Fibroblast of lung (primary cell): ENCODE results near the gene LIPK.

Source experiments
- EZH2 ChIP-seq: IDR thresholded peaks from 2 replicates; pipeline ENCODE4 v1.5.1; 2012; ENCODE audit warnings: low read length, control low read depth, mild to moderate bottlenecking; ENCODE audit errors: missing control alignments
- TF ChIP-seq, protein P1 (sequence below), 2 donors: IDR thresholded peaks in 1 of 2; conservative IDR thresholded peaks in 1 of 2; 1 replicate in 1 of 2; 2 replicates in 1 of 2; pipeline ENCODE4 v1.5.1; 2011 to 2012; ENCODE audit warnings: low read length in 2 of 2, control low read depth in 1 of 2, inconsistent platforms in 1 of 2, low read depth in 1 of 2, mild to moderate bottlenecking in 1 of 2

DNA sequence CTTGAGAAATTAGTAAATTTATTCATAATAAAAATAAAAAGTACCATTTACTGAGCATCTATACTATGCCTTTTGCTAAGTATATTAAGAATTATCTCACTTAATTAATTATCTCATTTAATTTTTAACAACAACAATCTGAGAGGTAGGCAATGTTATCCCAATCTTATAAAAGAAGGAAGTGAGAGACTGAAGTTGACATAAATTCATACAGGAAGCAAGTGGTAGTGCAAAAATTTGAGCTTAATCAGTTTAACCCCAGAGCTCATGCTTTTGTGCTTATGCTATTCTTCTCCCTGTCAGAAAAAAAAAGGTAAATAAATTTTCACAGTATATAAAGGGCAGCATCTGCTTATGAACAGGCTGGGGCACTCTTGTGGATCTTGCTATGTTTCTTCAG is 44.5 kb upstream of the LIPK start:
- TF ChIP-seq, protein P1, sequence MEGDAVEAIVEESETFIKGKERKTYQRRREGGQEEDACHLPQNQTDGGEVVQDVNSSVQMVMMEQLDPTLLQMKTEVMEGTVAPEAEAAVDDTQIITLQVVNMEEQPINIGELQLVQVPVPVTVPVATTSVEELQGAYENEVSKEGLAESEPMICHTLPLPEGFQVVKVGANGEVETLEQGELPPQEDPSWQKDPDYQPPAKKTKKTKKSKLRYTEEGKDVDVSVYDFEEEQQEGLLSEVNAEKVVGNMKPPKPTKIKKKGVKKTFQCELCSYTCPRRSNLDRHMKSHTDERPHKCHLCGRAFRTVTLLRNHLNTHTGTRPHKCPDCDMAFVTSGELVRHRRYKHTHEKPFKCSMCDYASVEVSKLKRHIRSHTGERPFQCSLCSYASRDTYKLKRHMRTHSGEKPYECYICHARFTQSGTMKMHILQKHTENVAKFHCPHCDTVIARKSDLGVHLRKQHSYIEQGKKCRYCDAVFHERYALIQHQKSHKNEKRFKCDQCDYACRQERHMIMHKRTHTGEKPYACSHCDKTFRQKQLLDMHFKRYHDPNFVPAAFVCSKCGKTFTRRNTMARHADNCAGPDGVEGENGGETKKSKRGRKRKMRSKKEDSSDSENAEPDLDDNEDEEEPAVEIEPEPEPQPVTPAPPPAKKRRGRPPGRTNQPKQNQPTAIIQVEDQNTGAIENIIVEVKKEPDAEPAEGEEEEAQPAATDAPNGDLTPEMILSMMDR (conservative IDR thresholded peaks at IDR 0.05 in 1 of 2, IDR thresholded peaks at IDR 0.05 in 1 of 2; ENCODE audit: low read depth in 1 of 2, low read length in 2 of 2) = no peak
- TF ChIP-seq EZH2 = no peak
